HL-60 (cell line): ENCODE data around the gene P2RX1.
A peak's percentile ranks its signal among the peaks of the same experiment; 100 is the strongest.

Experiments
- DNase-seq, 2 experiments: peaks; one replicate each; pipeline ENCODE4 v3.0.0-alpha.2; 2010 to 2020; ENCODE audit warnings: low read depth in 1 of 2, low spot score in 1 of 2
- H3K27ac ChIP-seq: fragments of 250-450 bp; sonication (Bioruptor Pico); replicated peaks from 2 replicates; pipeline ENCODE4 v1.5.1; 2020; ENCODE audit warnings: mild to moderate bottlenecking, moderate library complexity
- H3K27me3 ChIP-seq: fragments of 250-450 bp; sonication (Bioruptor Pico); 2 replicates; pipeline ENCODE4 v1.5.1; 2021; ENCODE audit warnings: mild to moderate bottlenecking, moderate library complexity; ENCODE audit not compliant: insufficient read depth, poor library complexity, severe bottlenecking
- H3K4me3 ChIP-seq: replicated peaks from 2 replicates; pipeline ENCODE4 v1.5.1; 2011; ENCODE audit warnings: mild to moderate bottlenecking, control low read depth, low read length; ENCODE audit not compliant: insufficient read depth
- CTCF ChIP-seq: IDR thresholded peaks from one replicate; pipeline ENCODE4 v1.5.1; 2011; ENCODE audit warnings: low read length, control low read depth, inconsistent platforms; ENCODE audit not compliant: insufficient read depth
- GABPA ChIP-seq: IDR thresholded peaks from 2 replicates; pipeline ENCODE4 v1.6.1; 2012; ENCODE audit warnings: low read depth
- POLR2AphosphoS5 ChIP-seq: IDR thresholded peaks from 2 replicates; pipeline ENCODE4 v1.6.1; 2012; ENCODE audit warnings: low read depth
- REST ChIP-seq: IDR thresholded peaks from 2 replicates; pipeline ENCODE4 v1.6.1; 2012; ENCODE audit warnings: low read depth; ENCODE audit not compliant: insufficient replicate concordance
- SPI1 ChIP-seq: IDR thresholded peaks from 2 replicates; pipeline ENCODE4 v1.6.1; 2012; ENCODE audit warnings: low read depth, mild to moderate bottlenecking, borderline replicate concordance

Gene P2RX1

GRCh38 chr17:3963237-3964201 is 47.3 kb upstream of the P2RX1 start:
- DNase-seq: peak in 1 of 2 experiments; percentile 87
- TF ChIP-seq REST (no peak), POLR2AphosphoS5 (peak; percentile 77; the same call in 1 of the 2 replicates), SPI1 (peak; percentile 89)
- Histone ChIP-seq H3K4me3 (peak overlapping the region; percentile 70), H3K27me3 (no peaks in the 10 kb centered on the region), H3K27ac (peak overlapping the region; percentile 89)

- TF ChIP-seq SPI1: no peak
- no peak for TF ChIP-seq POLR2AphosphoS5
- TF ChIP-seq GABPA: no peak
- TF ChIP-seq REST: no peak
- no peak for TF ChIP-seq CTCF
- peak overlapping the region; percentile 70 for H3K4me3 ChIP-seq
- H3K27me3 ChIP-seq: no peaks in the 10 kb centered on the region
- DNase-seq: no peak
- peak overlapping the region; percentile 89 for H3K27ac ChIP-seq
Measured at GRCh38 chr17:3962965-3963236, 46.6 kb upstream of the P2RX1 start.

- Histone ChIP-seq H3K27ac (peak overlapping the region; percentile 89), H3K27me3 (no peaks in the 10 kb centered on the region), H3K4me3 (peak overlapping the region; percentile 70)
- TF ChIP-seq CTCF: no peak
- DNase-seq: no peak
Measured at GRCh38 chr17:3962217-3962964, 46.1 kb upstream of the P2RX1 start.

GRCh38 chr17:3961564-3962047 is 45.3 kb upstream of the P2RX1 start:
- peak overlapping the region; percentile 70 for H3K4me3 ChIP-seq
- TF ChIP-seq POLR2AphosphoS5: peak; percentile 67
- no peak for TF ChIP-seq SPI1
- no peak for TF ChIP-seq CTCF
- DNase-seq: peak in 1 of 2 experiments; percentile 85
- H3K27me3 ChIP-seq: no peaks in the 10 kb centered on the region
- H3K27ac ChIP-seq: peak overlapping the region; percentile 89
